IgD-negative memory B cell (primary cell): ENCODE results near the gene LRRC46. TPM values are rescaled to one million over a fixed set of nuclear protein-coding genes. Genes with fewer than 3 reads are reported as not detected.

Source experiments
- H3K27ac Mint-ChIP-seq, 3 donors: one replicate each; pipeline ENCODE4 v1.8.0; 2020 to 2022; ENCODE audit warnings: mild to moderate bottlenecking in 3 of 3, mixed read lengths in 3 of 3, moderate library complexity in 1 of 3
- H3K27me3 Mint-ChIP-seq: one replicate; pipeline ENCODE4 v1.8.0; 2021; ENCODE audit warnings: mixed read lengths
- H3K36me3 Mint-ChIP-seq: one replicate; pipeline ENCODE4 v1.8.0; 2020; ENCODE audit warnings: mild to moderate bottlenecking, mixed read lengths
- H3K4me1 Mint-ChIP-seq, 3 donors: one replicate each; pipeline ENCODE4 v1.8.0; 2020 to 2022; ENCODE audit warnings: mixed read lengths in 3 of 3, mild to moderate bottlenecking in 1 of 3
- H3K4me3 Mint-ChIP-seq, 4 donors: one replicate each; pipeline ENCODE4 v1.8.0; 2020 to 2022; ENCODE audit warnings: mild to moderate bottlenecking in 4 of 4, mixed read lengths in 4 of 4, moderate library complexity in 3 of 4
- H3K9me3 Mint-ChIP-seq, 3 donors: one replicate each; pipeline ENCODE4 v1.8.0; 2020 to 2021; ENCODE audit warnings: mixed read lengths in 3 of 3, mild to moderate bottlenecking in 1 of 3
- polyA plus RNA-seq: library from polyadenylated mRNA; unstranded; fragments of 300-500 nt; fragmentation: Illumina TruSeq; gene quantifications from one replicate; pipeline ENCODE4 v1.2.3, GENCODE V29; 2021

LRRC46 gene
- polyA plus RNA-seq, 1 donor from 2014 or later, result 0.90 TPM

DNA sequence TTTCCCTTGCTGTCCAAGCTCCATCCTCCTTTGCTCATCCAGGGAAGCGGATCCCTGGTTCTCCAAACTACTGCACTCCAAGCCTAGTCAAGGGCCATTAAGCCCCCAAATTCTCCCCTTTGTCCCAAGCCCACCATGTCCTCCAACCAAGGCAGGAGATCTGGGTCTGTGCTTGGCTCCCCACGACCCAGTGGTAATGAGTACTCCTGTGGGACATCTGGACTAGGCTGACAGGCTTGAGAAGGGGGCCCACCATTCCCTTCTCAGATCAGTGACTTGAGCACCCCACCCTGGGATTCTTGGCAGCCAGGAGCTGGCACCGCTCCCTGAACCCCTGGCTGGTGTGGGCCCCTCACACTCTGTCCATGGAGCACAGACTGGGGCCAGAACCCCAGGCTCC, 27.0 kb upstream of the LRRC46 start:
- peaks cover 2% of the 10 kb centered on the region for H3K27me3 Mint-ChIP-seq
- H3K27ac Mint-ChIP-seq, result peak overlapping the region in 1 of 3 donors; percentile 12
- H3K36me3 Mint-ChIP-seq, result peaks cover 3% of the 10 kb centered on the region

DNA sequence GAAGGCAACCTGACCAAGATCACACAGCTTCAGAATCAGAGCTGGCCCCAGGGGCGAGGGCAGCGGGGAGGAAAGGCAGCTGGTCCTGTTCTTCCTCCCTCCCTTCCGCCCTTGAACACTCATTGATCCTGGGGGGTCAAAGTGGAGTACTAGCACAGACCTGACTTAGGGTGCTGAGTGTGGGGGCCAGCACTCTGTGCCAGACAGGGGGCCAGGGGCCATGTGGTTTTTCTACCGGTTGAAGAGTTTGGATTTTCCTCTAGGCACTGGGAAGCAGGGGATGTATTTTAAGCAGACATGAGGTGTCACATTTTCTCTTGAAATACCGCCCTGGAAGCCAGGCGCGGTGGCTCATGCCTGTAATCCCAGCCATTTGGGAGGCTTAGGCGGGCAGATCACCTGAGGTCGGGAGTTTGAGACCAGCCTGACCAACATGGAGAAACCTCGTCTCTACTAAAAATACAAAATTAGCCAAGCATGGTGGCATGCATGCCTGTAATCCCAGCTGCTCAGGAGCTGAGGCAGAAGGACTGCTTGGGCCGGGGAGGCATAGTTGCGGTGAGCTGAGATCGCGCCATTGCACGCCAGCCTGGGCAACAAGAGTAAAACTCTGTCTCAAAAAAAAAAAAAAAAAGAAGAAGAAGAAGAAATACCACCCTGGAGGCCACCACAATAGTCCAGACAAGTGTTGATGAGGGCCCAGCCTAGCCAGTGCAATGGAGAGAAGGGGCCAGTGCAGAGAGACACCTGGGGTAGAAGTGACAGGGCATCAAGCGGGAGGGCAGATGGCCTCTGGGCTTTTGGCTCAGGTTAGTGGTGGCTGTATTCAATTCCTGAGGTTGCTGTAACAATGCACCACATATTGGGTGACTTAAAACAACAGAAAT, 25.2 kb upstream of the LRRC46 start:
- H3K36me3 Mint-ChIP-seq, result peaks cover 7% of the 10 kb centered on the region
- peak overlapping the region in 1 of 3 donors; percentile 67 for H3K27ac Mint-ChIP-seq
- H3K9me3 Mint-ChIP-seq, result no peaks in the 10 kb centered on the region
- peaks cover 0 to 2% (median 0%) of the 10 kb centered on the region in 3 donors for H3K4me1 Mint-ChIP-seq
- peaks cover 2% of the 10 kb centered on the region for H3K27me3 Mint-ChIP-seq
- no peak overlapping the region for H3K4me3 Mint-ChIP-seq

More for the DNA sequence above, 27.0 kb upstream of the LRRC46 start:
- Mint-ChIP-seq H3K4me1 (peaks cover 0 to 2% (median 0%) of the 10 kb centered on the region in 3 donors), H3K9me3 (no peaks in the 10 kb centered on the region), H3K4me3 (no peak overlapping the region)

DNA sequence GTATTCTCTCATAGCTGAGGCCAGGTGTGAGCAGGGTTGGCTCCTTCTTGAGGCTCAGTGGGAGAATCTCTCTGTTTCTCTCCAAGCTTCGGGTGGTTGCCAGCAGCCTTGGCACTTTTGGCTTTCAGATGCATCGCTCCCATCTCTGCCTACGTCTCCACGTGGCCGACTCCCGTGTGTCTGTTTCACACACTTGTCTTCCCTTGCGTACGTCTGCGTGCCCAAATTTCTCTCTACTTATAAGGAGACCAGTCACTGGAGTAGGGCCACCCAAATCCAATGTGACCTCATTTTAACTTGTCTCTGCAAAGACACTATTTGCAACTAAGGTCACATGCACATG, 24.6 kb upstream of the LRRC46 start:
- H3K9me3 Mint-ChIP-seq, result no peaks in the 10 kb centered on the region
- peaks cover 0 to 2% (median 0%) of the 10 kb centered on the region in 3 donors for H3K4me1 Mint-ChIP-seq
- H3K36me3 Mint-ChIP-seq, result peaks cover 8% of the 10 kb centered on the region
- H3K4me3 Mint-ChIP-seq, result no peak overlapping the region
- H3K27me3 Mint-ChIP-seq, result peaks cover under 1% of the 10 kb centered on the region
- no peak overlapping the region for H3K27ac Mint-ChIP-seq

DNA sequence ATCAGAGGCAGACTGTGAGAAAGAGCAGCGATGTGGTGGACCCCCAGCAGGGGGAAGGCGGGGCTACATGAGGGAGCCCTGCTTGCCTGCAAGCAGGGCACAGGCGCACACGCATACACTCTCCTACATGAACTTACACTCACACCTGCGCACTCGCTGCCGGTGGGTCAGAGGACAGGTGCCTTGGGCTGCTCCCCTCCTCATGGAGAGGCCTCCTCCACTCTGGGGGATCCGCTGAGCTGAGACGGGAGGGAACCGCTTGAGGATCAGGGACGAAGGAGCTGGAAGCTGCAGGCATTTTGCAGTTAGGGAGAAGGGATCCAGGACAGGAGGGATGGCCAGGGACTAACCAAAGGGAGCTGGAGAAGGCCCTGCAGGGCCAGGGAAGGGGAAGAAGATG, 24.0 kb upstream of the LRRC46 start:
- Mint-ChIP-seq H3K9me3 (no peaks in the 10 kb centered on the region), H3K4me3 (peak overlapping the region in 1 of 4 donors; percentile 18), H3K27me3 (no peaks in the 10 kb centered on the region), H3K27ac (no peak overlapping the region), H3K36me3 (peaks cover 8% of the 10 kb centered on the region), H3K4me1 (no peaks in the 10 kb centered on the region)

DNA sequence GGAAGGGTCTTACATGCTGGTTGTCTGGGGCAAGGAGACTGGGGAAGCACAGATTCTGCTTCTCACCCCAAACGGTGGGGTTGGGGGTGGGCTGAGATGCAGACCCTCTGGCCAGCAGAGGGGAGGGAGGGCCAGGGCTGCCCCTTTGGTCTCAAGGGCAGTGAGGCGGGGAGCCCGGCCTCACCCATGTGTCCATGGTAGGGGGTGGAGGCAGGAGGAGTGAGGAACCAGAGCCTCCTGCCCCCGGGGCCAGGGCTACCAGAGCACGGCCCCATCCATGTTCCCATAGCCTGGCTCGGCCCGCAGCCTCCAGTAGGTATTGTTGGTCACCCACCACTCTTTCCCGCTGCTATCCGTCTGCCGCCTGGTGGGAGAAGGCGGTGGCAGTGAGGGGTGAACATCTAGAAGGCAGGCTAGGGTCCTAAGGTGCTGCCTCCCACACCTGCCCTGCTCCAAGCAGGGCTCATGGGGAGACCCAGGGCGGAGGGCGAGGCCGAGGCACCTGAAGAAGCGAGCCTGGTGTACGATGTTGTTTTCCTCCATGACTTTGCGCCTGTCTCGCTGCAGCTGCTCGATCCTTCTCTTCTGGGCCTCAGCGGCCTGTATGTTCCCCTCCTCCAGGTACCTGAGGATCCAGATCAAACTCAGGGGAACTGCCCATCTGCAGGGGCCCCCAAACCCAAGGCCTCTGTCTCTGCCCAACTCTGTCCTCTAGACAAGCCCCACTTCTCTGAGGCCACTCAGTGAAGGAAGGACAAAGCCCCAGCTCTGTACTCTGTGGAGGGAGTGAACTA, 23.2 kb upstream of the LRRC46 start:
- Mint-ChIP-seq H3K27me3 (no peaks in the 10 kb centered on the region), H3K9me3 (no peaks in the 10 kb centered on the region), H3K36me3 (peaks cover 8% of the 10 kb centered on the region), H3K4me3 (no peak overlapping the region), H3K4me1 (no peaks in the 10 kb centered on the region), H3K27ac (peak overlapping the region in 1 of 3 donors; percentile 50)

DNA sequence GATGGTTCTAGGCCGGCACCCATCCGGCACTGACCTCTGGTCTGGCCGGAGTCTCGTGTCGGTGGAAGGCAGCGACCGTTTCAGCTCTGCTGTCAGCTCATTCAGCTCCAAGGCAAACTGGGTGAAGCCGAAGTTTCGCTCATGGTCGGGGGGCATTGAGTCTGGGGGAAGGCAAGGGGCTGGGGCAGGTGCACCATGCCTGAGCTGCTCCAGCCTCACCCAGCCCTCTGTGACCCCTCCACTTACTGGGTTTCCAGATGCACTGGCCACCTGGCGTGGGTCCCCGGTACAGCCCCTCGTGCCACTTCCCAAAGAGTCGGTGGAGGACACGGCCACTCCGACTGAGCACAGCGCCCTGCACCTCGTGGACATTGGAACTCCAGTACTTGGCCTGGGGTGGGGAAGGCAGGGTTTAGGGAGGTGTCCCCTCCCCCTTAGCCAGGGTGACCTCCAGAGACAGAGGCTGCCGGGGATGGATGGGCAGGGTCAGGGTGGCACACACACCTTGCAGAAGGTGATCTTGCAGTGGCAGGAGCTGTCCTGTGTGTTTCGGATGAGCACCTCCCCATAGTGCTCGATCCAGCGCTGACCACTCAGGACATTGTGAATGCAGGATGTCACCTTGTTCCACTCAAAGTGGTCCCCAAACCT, 22.5 kb upstream of the LRRC46 start:
- peaks cover 8% of the 10 kb centered on the region for H3K36me3 Mint-ChIP-seq
- H3K9me3 Mint-ChIP-seq, result no peaks in the 10 kb centered on the region
- H3K4me3 Mint-ChIP-seq, result no peak overlapping the region
- H3K27me3 Mint-ChIP-seq, result no peaks in the 10 kb centered on the region
- H3K27ac Mint-ChIP-seq, result no peak overlapping the region
- no peaks in the 10 kb centered on the region for H3K4me1 Mint-ChIP-seq

DNA sequence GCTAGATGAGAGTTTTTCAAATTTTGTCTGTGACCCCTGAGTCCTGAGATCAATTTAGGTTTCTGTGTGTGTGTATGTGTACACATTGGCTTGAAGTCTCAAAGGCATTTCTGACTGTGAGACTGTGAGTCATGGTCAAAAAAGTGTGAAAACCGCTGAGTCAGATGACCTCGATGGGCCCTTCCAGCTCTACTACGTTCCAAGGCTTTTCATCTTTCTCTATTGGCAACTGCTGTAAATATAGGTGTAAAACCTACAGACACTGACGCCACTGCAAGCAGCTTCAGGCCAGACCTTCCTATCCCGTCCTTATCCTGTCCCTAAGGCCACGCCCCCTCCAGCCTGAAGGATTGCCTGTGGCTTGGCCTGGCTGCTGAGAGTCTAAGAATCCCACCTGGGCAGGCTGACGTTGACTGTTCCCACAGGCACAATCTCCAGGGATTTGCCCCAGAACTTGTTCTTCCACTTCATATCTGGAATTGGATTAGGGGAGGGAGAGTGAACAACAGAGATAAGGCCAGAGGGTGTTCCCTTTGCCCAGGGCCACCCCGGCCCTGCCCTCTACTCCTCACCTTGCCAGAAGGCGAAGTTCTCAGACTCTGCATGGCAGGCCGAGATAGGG, 21.2 kb upstream of the LRRC46 start:
- H3K4me3 Mint-ChIP-seq, result no peak overlapping the region

DNA sequence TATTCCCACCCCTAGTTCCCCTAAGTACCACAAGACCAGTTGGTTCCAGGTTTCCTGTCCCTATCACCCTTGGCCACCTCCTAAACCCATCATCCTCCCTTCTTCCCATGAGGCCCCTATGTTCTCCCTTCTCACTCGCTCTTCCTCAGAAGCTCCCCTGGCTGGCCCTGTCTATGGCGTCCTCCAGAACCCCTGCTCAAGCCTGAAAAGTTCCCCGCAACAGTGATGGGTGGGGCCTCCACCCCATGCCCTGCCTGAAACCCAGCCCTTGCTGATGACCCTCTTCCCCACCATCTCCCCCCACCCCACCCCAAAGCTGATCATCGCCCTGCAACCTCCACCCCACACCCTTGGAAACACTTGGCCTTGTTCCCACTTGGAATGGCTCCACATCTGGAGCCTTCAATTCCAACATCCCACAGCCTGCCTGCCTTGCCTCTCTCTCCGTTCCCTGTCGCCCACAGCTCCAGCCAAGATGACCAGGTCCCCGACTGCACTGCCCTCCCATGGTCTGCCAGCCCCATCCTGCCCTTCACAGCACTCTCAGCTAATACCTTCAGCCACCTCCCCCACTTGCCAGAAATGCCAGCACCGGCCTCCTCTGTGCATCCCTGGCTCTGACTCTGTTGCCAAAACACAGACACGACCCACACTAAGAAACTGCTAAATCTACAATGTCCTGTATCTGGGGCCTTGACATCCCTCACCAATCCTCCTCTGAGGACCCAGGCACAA, 20.4 kb upstream of the LRRC46 start:
- peak overlapping the region in 2 of 3 donors; percentile 46 to 90 for H3K27ac Mint-ChIP-seq
- no peaks in the 10 kb centered on the region for H3K4me1 Mint-ChIP-seq
- no peaks in the 10 kb centered on the region for H3K27me3 Mint-ChIP-seq
- H3K4me3 Mint-ChIP-seq, result no peak overlapping the region
- H3K9me3 Mint-ChIP-seq, result no peaks in the 10 kb centered on the region
- peaks cover 8% of the 10 kb centered on the region for H3K36me3 Mint-ChIP-seq

More for the DNA sequence above, 21.2 kb upstream of the LRRC46 start:
- H3K27me3 Mint-ChIP-seq, result no peaks in the 10 kb centered on the region
- H3K27ac Mint-ChIP-seq, result peak overlapping the region in 1 of 3 donors; percentile 46
- no peaks in the 10 kb centered on the region for H3K4me1 Mint-ChIP-seq
- no peaks in the 10 kb centered on the region for H3K9me3 Mint-ChIP-seq
- H3K36me3 Mint-ChIP-seq, result peaks cover 8% of the 10 kb centered on the region

DNA sequence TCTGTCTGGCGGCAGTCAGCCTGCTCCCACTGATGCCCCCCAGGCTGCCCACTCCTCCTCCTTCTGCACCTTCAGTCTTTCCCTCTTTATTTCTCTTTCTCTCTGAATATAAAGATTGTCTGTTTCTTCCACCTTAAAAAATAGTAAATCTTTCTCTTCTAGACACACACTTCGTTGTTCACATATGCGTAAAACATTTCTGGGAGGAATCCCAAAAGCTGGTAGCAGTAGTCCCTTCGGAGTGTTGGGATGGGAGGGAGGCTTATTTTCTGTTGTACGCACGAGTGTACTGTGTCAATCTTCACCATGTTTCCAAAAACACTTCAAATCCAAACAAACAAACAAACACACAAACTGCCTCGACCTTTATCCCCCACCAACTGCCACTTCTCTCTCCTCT, 19.8 kb upstream of the LRRC46 start:
- Mint-ChIP-seq H3K27ac (peak overlapping the region in 1 of 3 donors; percentile 90), H3K9me3 (no peaks in the 10 kb centered on the region), H3K27me3 (no peaks in the 10 kb centered on the region), H3K36me3 (peaks cover 8% of the 10 kb centered on the region), H3K4me3 (no peak overlapping the region), H3K4me1 (no peaks in the 10 kb centered on the region)

DNA sequence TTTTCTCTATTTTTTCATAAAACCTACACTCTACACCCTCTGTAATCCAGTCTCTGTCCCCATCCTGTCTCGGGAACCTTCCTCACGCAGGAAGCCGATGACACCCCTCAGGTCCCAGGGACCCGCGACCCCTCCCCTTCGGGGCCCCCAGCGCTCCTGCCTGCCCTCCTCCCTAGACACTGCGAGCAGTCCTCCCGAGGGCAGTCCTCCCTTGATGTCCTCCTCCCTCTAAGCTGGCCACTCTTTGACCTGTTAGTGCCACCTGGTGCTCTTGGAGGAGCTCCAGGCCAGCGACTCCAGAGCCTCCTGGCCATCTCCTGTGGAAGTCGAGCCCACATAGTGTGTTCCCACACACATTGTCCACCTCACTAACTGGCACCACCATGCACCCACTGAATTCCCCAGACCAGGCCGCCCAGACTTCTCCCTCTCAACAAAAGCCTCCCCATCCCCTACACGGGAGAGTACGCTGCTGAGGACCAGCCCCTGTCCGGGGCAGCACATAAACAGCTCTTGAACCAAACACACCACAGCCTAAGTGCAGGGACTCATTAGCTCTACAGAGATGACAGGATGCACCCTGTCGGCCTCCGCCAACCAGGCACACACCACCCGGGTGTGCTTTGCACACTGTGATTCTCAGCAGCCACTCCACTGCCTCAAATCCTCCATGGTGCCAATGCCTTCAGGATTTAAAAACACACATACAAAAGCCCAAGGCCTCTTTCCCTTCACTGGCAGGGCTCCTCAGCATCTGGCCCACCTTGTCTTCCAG, 19.1 kb upstream of the LRRC46 start:
- Mint-ChIP-seq H3K27me3 (no peaks in the 10 kb centered on the region), H3K4me1 (no peaks in the 10 kb centered on the region), H3K9me3 (no peaks in the 10 kb centered on the region), H3K36me3 (peaks cover 6% of the 10 kb centered on the region), H3K4me3 (peak overlapping the region in 1 of 4 donors; percentile 13), H3K27ac (peak overlapping the region in 1 of 3 donors; percentile 90)

DNA sequence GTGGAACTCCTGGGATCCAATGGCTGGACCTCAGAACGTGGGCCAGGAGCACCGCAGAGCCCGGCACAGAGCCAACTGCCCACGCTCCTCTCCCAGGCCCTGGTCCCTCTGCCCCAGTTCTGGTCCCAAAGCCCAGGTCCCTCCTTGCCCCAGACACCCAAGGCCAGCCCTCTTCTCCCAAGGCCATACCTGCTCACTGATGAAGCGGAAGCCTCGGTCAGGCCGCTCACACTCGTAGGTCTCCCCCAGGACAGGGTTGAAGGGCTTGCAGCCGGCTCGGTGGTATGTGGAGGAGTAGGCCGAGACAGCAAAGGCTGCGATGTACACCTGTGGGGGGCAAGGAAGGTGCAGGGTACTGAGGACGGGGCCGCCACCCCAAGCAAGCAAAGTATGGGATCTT, 18.4 kb upstream of the LRRC46 start:
- H3K4me3 Mint-ChIP-seq, result no peak overlapping the region
- no peaks in the 10 kb centered on the region for H3K4me1 Mint-ChIP-seq
- H3K27me3 Mint-ChIP-seq, result no peaks in the 10 kb centered on the region
- peak overlapping the region in 1 of 3 donors; percentile 68 for H3K27ac Mint-ChIP-seq
- peaks cover 10% of the 10 kb centered on the region for H3K36me3 Mint-ChIP-seq
- H3K9me3 Mint-ChIP-seq, result no peaks in the 10 kb centered on the region

DNA sequence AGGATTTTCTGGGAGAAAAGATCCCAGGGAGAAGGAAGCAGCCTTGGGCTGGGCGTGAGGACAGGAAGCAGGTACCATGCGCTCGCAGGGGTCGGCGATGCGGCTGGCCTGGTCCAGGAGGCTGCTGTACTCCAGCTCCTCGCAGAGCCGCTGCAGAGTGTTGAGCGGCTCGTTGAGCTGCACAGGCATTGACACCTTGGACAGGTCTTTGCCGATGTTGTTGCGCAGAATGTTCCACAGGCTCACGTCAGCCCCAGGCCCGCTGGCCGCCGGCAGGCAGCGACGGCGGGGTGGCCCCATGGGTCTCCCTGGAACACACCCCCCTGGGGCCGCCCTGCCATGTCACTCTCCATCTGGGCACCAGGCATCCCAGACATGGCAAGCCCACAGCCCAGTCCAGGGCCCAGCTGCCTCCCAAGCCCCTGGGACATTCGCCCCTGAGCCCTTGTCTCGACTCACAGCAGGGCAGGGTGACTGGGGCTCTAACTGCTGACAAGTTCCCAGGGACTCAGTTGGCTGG, 17.9 kb upstream of the LRRC46 start:
- H3K4me3 Mint-ChIP-seq, result no peak overlapping the region
- no peaks in the 10 kb centered on the region for H3K4me1 Mint-ChIP-seq
- no peak overlapping the region for H3K27ac Mint-ChIP-seq
- H3K27me3 Mint-ChIP-seq, result no peaks in the 10 kb centered on the region
- H3K9me3 Mint-ChIP-seq, result no peaks in the 10 kb centered on the region
- peaks cover 9% of the 10 kb centered on the region for H3K36me3 Mint-ChIP-seq

DNA sequence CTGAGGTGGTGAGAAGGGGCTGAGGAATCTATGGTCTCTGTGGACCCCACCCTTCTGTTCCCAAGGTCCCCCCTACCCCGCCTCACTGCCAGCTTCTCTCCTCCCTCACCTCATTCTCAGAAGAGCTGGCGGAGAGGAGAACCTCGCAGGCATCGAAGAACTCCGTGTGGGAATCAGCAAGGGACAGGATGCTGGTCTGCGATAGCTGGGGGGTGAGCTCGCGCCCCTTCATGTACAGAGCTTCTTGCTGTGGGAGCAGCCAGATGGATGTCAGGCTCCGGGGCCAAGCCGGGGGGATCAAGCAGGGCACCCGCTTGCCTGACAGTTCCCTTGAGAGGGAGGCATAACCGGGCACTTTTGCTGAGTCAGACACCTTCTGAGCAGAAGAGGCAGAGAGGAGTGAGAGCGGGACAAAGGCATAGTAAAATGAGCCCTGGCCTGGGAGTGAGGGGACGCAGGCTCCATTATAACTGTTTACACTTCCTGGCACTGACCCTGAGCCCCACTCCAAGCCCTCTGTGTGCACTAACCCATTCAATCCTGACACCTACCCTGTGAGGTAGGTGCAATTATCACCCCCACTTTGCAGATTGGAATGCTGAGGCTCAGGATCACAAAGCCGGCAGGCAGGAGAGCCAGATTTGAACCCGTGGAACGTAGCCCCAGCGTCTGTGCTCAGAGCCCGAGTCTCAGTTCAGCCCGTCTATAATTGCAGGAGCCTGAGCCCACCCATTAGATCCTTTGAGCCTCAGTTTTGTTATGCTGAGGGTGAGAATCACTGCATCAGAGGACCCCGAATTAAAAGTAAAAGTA, 16.2 kb upstream of the LRRC46 start:
- no peaks in the 10 kb centered on the region for H3K9me3 Mint-ChIP-seq
- H3K4me1 Mint-ChIP-seq, result peaks cover 0 to under 1% (median 0%) of the 10 kb centered on the region in 3 donors
- peaks cover 7% of the 10 kb centered on the region for H3K36me3 Mint-ChIP-seq
- no peak overlapping the region for H3K27ac Mint-ChIP-seq
- no peak overlapping the region for H3K4me3 Mint-ChIP-seq
- H3K27me3 Mint-ChIP-seq, result no peaks in the 10 kb centered on the region
